ENCODE data around the gene PRKCA.

Gene PRKCA

DNA sequence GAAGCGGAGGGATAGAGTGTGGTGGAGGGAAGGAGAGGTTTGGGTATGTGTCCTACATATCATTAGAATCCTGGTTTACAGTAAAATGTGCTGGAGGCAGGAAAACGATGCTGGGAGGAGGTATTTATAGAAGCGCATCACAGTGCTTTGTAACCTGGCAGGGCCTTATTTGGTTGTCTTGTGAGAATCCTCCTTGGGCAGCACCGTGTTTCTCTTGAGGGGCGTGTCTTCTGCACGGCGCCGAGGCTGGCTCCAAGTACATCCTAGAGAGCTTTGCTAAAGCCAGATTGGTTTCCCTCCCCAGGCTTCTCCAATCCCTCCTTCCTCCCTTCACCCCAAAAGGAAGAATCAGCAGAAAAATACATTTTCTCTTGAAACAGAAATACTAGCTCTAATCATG, 556.9 kb downstream of the PRKCA start:
- no peak for FAIRE-seq

DNA sequence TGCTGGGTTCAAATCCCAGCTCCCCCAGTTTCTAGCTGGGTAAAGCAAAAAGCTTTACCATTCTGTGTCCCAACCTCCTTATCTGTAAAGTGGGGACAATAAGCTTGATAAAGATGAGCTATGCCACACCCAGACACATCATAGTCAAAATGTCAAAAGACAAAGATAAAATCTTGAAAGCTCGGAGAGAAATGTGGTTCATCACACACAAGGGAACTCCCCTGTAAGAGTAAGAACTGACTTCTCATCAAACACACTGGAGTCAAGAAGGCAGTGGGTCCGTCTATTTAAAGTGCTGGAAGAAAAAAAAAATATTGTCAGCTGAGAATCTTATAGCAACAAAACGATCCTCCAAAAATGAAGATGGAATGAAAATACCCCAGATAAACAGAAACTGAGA, 557.8 kb downstream of the PRKCA start:
- no peak for FAIRE-seq
